GM19193 (cell line): Measurements from ENCODE around the gene WDR44.

Experiments
- POLR2A ChIP-seq: IDR thresholded peaks from 4 replicates; pipeline ENCODE4 v1.6.1; 2011; ENCODE audit not compliant: insufficient read depth, insufficient read length; ENCODE audit errors: extremely low read depth

The WDR44 gene

GRCh38 chrX:118345464-118346257 is at the start of gene WDR44:
Gene WDR44 (plus strand): TSS chrX:118346106. CDS start chrX:118346504, 398 bp downstream.
- TF ChIP-seq POLR2A = peak; percentile 64

- no peak for TF ChIP-seq POLR2A
Observed at GRCh38 chrX:118315529-118315928, 30.4 kb upstream of the WDR44 start.

- TF ChIP-seq POLR2A = no peak
Observed at GRCh38 chrX:118324588-118324987, 21.3 kb upstream of the WDR44 start.

- no peak for TF ChIP-seq POLR2A
Observed at GRCh38 chrX:118325453-118325852, 20.5 kb upstream of the WDR44 start.

- TF ChIP-seq POLR2A = no peak
Observed at GRCh38 chrX:118329175-118329574, 16.7 kb upstream of the WDR44 start.

- no peak for TF ChIP-seq POLR2A
Observed at GRCh38 chrX:118337687-118338086, 8.2 kb upstream of the WDR44 start.

GRCh38 chrX:118338930-118339329 is 7.0 kb upstream of the WDR44 start:
- TF ChIP-seq POLR2A = no peak

- no peak for TF ChIP-seq POLR2A
Observed at GRCh38 chrX:118345045-118345463, 852 bp upstream of the WDR44 start.

- TF ChIP-seq POLR2A = no peak
Observed at GRCh38 chrX:118346258-118347094, 570 bp downstream of the WDR44 start.

- TF ChIP-seq POLR2A = no peak
Observed at GRCh38 chrX:118347131-118347530, 1.2 kb downstream of the WDR44 start.

- TF ChIP-seq POLR2A = no peak
Observed at GRCh38 chrX:118347736-118348135, 1.8 kb downstream of the WDR44 start.

- no peak for TF ChIP-seq POLR2A
Observed at GRCh38 chrX:118348186-118348810, 2.4 kb downstream of the WDR44 start.

GRCh38 chrX:118349188-118349587 is 3.3 kb downstream of the WDR44 start:
- no peak for TF ChIP-seq POLR2A

GRCh38 chrX:118350221-118350620 is 4.3 kb downstream of the WDR44 start:
- no peak for TF ChIP-seq POLR2A

GRCh38 chrX:118350706-118351105 is 4.8 kb downstream of the WDR44 start:
- TF ChIP-seq POLR2A = no peak
